Adrenal gland (tissue), 19 donors: Measurements from ENCODE around the gene PHF19. TPM values are rescaled to one million over a fixed set of nuclear protein-coding genes. Genes with fewer than 3 reads are reported as not detected.
A peak's percentile ranks its signal among the peaks of the same experiment; 100 is the strongest.

Experiments used
- DNase-seq, 7 donors: peaks; one replicate each; pipeline ENCODE4 v3.0.0-alpha.2; 2019 to 2020
- H3K27ac ChIP-seq, 5 donors: fragments of 200-600 bp; sonication (generic) in 4 of 5; 1 replicate in 3 of 5; 2 replicates in 2 of 5; pipeline versions ENCODE4 v1.5.1 to v1.8.0; 2016 to 2020; ENCODE audit warnings: mild to moderate bottlenecking in 1 of 5
- H3K27me3 ChIP-seq: fragments of 200-600 bp; 2 replicates; pipeline ENCODE4 v1.8.0; 2021
- H3K36me3 ChIP-seq, 2 donors: fragments of 200-600 bp; replicated peaks in 1 of 2; 1 replicate in 1 of 2; 2 replicates in 1 of 2; pipeline versions ENCODE4 v1.5.1 to v1.8.0; 2018 to 2022
- H3K4me1 ChIP-seq, 2 donors: fragments of 200-600 bp; replicated peaks in 1 of 2; 1 replicate in 1 of 2; 2 replicates in 1 of 2; pipeline versions ENCODE4 v1.5.1 to v1.8.0; 2018 to 2021
- H3K4me3 ChIP-seq, 4 donors: fragments of 200-600 bp; sonication (generic) in 3 of 4; one replicate each; pipeline ENCODE4 v1.5.1; 2016 to 2018
- H3K9me3 ChIP-seq, 3 donors: fragments of 200-600 bp; sonication (generic) in 1 of 3; replicated peaks in 1 of 3; 1 replicate in 2 of 3; 2 replicates in 1 of 3; pipeline versions ENCODE4 v1.5.1 to v1.8.0; 2016 to 2021
- POLR2A ChIP-seq, 2 donors: fragments of 450-650 bp; IDR thresholded peaks; one replicate each; pipeline ENCODE4 v1.6.1; 2017; ENCODE audit warnings: antibody characterized with exemption in 2 of 2, mild to moderate bottlenecking in 2 of 2, moderate library complexity in 1 of 2
- WGBS, 4 donors: extraction: QIAGEN DNeasy Blood & Tissue Kit in 2 of 4; methylation state at CpG; one replicate each; pipeline versions ENCODE4 v1.1.5 to v1.1.7; 2013 to 2017; 5-methylcytosine and 5-hydroxymethylcytosine counted together
- intact Hi-C, 2 donors: fragments of 100-400 bp; cut with DNase I; formaldehyde crosslinking; loops; one replicate each; pipeline versions ENCODE4 v1.14.1 to v1.15.0; 2022 to 2023
- long read RNA-seq, 10 donors: library from polyadenylated mRNA in 3 of 10; unstranded in 2 of 10; stranded (forward) in 1 of 10; transcript quantifications; one replicate each; pipeline ENCODE4 v2.0.0 and lab custom pipeline, GENCODE V29; 2021 to 2026
- polyA plus RNA-seq, 3 donors: library from polyadenylated mRNA; stranded (reverse); fragments of 200-250 nt in 2 of 3; fragments of 350-450 nt in 1 of 3; fragmentation: Illumina TruSeq in 1 of 3; extraction: RNeasy Lipid Tissue Mini Kit (QIAGEN cat#74804) in 1 of 3; gene quantifications; one replicate each; pipeline ENCODE4 v1.2.3, GENCODE V29; 2013 to 2014
- total RNA-seq, 9 donors: library from RNA; depleted of rRNA in 4 of 9; stranded (reverse); fragments of >200 nt in 4 of 9; fragments of 120-200 nt in 1 of 9; fragmentation: NEBNext Ultra II Directional in 1 of 9; extraction: Animal tissue kit (Norgen Biotek cat#: 25700) in 1 of 9; gene quantifications; one replicate each; pipeline versions ENCODE4 v1.1.0 to v1.2.4, GENCODE V29; 2013 to 2023
- TF ChIP-seq, protein P1 (sequence below), 6 experiments: fragments of 450-650 bp in 4 of 6; fragments of 200-600 bp in 2 of 6; sonication (generic) in 1 of 6; IDR thresholded peaks; 1 replicate in 5 of 6; 2 replicates in 1 of 6; pipeline versions ENCODE4 v1.5.1 to v1.8.0; 2016 to 2021; ENCODE audit warnings: antibody characterized with exemption in 6 of 6, mild to moderate bottlenecking in 2 of 6, moderate library complexity in 1 of 6
- donor health status: healthy with polysubstance abuse.
- donor health status: Bipolar disorder and iron deficiency.
- donor health status: DM: yes; HTN: yes; CAD: no.
- donor health status: DM: no; HTN: no; CAD: no.
- donor health status: DM: no; HTN: no; CAD: no.
- donor health status: DM: yes; HTN: yes; CAD: no.

The PHF19 gene
- 10 to 100 TPM; 17.2 to 61.8 (median 26.6) TPM for total RNA-seq
- polyA plus RNA-seq, result 10 to 100 TPM; 13.6 to 39.7 (median 29.7) TPM
- long read RNA-seq, donor 1, partial matches to known transcripts, result 0 of 5 reads
- long read RNA-seq, donor 1, other reads (novel, unspliced or antisense), result 0 of 5 reads
- long read RNA-seq, donor 2, full-length matches to known transcripts, result 3 of 3 reads
- long read RNA-seq, donor 2, partial matches to known transcripts, result 0 of 3 reads
- long read RNA-seq, donor 2, other reads (novel, unspliced or antisense), result 0 of 3 reads
- long read RNA-seq, donor 3, partial matches to known transcripts, result 0 of 3 reads
- long read RNA-seq, donor 3, other reads (novel, unspliced or antisense), result 0 of 3 reads
- long read RNA-seq, donor 4, partial matches to known transcripts, result 3 of 4 reads
- long read RNA-seq, donor 4, other reads (novel, unspliced or antisense), result 1 of 4 reads
- long read RNA-seq, donor 5, full-length matches to known transcripts, result 8 of 23 reads
- long read RNA-seq, donor 5, partial matches to known transcripts, result 6 of 23 reads
- long read RNA-seq, donor 5, other reads (novel, unspliced or antisense), result 9 of 23 reads
- long read RNA-seq, donor 6, partial matches to known transcripts, result 0 of 2 reads
- long read RNA-seq, donor 6, other reads (novel, unspliced or antisense), result 1 of 2 reads
- long read RNA-seq, donor 7, full-length matches to known transcripts, result 6 of 6 reads
- long read RNA-seq, donor 7, partial matches to known transcripts, result 0 of 6 reads
- long read RNA-seq, donor 7, other reads (novel, unspliced or antisense), result 0 of 6 reads
- long read RNA-seq, donor 8, full-length matches to known transcripts, result 15 of 15 reads
- long read RNA-seq, donor 8, partial matches to known transcripts, result 0 of 15 reads
- long read RNA-seq, donor 8, other reads (novel, unspliced or antisense), result 0 of 15 reads
- long read RNA-seq, donor 9, partial matches to known transcripts, result 0 of 2 reads
- long read RNA-seq, donor 9, other reads (novel, unspliced or antisense), result 0 of 2 reads
- long read RNA-seq, donor 10, partial matches to known transcripts, result 0 of 5 reads
- long read RNA-seq, donor 10, other reads (novel, unspliced or antisense), result 0 of 5 reads

DNA sequence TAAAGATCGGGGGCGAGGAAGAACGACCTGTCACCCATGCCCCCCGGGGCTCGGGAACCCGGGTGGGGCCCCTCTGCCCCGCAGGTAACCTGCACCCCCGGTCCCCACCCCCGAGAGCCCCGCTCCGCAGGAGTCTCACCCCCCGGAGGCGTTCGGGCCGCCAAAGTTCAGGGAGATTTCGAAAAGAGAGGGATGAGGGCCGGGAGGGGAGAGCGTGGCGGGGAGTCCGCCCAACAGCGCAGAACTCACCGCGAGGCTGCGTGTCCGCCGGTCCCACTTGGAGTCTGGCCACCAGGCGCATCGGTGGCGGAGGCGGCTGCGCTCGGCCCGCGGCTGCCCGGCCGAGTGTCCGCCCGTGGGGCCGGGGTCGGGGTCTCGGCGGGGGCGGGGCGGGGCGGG lies at the start of gene PHF19:
Gene PHF19, minus strand, starts transcription at position 347 of the 399 bp plus-strand sequence. CDS start 2,447 bp downstream, outside the sequence.
- H3K4me3 ChIP-seq, result peak within 1 kb of the TSS in 3 of 4 donors; percentile 73 to 76 (median 75)
- 0 to 1% (median 1%) methylated on average over 4 to 42 of the region's 45 CpGs; no CpG with 5 or more reads in 1 of the 4 donors for WGBS, 4 donors
- peaks cover 0 to 15% of the 10 kb centered on the region in 2 donors for H3K4me1 ChIP-seq
- peak in 4 of 7 donors; percentile 31 to 47 (median 40) for DNase-seq
- peak within 1 kb of the TSS; percentile 54 to 96 (median 90) for H3K27ac ChIP-seq
- TF ChIP-seq, protein P1, sequence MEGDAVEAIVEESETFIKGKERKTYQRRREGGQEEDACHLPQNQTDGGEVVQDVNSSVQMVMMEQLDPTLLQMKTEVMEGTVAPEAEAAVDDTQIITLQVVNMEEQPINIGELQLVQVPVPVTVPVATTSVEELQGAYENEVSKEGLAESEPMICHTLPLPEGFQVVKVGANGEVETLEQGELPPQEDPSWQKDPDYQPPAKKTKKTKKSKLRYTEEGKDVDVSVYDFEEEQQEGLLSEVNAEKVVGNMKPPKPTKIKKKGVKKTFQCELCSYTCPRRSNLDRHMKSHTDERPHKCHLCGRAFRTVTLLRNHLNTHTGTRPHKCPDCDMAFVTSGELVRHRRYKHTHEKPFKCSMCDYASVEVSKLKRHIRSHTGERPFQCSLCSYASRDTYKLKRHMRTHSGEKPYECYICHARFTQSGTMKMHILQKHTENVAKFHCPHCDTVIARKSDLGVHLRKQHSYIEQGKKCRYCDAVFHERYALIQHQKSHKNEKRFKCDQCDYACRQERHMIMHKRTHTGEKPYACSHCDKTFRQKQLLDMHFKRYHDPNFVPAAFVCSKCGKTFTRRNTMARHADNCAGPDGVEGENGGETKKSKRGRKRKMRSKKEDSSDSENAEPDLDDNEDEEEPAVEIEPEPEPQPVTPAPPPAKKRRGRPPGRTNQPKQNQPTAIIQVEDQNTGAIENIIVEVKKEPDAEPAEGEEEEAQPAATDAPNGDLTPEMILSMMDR (IDR thresholded peaks at IDR 0.05), result no peak
- TF ChIP-seq POLR2A (IDR thresholded peaks at IDR 0.05), result no peak
- H3K9me3 ChIP-seq, result no peaks in the 10 kb centered on the region
- intact Hi-C loops, result loop anchor here in 1 of 2 donors (5.0 kb wide), 1 partner anchor 45 kb away; no protein-coding TSS in a partner anchor
- H3K36me3 ChIP-seq, result peaks cover 0 to 14% of the 10 kb centered on the region in 2 donors
- H3K27me3 ChIP-seq, result no peaks in the 10 kb centered on the region

DNA sequence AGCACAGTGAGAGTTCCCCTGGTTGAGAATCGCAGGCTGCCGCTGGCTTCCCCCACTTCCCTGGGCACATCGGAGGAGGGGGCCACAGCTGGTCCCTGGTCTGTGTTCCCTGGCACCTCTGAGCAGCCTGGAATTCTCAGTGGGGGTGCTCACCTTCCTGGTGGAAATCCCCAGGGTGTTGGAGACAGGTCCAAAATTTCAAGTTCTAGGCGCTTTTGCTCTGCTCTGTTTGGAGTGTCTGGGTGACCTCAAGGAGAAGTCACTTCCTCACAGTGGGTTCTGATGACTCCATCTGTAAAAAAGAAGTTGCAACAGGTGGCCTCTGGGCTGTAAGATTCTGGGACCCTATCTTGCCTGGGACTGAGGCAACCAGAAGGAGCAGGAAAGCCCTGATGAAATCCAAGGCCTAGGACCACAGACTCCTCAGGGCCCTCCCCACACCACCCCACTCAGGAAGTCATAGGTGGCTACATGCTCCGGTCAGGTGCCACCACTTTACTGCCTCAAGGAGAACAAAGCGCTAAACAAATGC lies 49.5 kb upstream of the PHF19 start, which contains the start of gene TRAF1:
Gene TRAF1, minus strand, starts transcription at position 400 of the 532 bp plus-strand sequence. CDS start 721 bp downstream, outside the sequence.
- 86 to 92% (median 88%) methylated on average over 5 to 6 of the region's 6 CpGs for WGBS, 4 donors
- intact Hi-C loops, result no loop called here
- no peak for DNase-seq
- Histone ChIP-seq H3K27ac (peak within 1 kb of the TSS in 2 of 5 donors; percentile 71 to 96), H3K36me3 (no peaks in the 10 kb centered on the region), H3K9me3 (no peaks in the 10 kb centered on the region), H3K4me1 (peaks cover 13 to 36% of the 10 kb centered on the region in 2 donors), H3K27me3 (no peaks in the 10 kb centered on the region), H3K4me3 (no peak within 1 kb of the TSS)
- TF ChIP-seq, protein P1 (IDR thresholded peaks at IDR 0.05), result no peak
- TF ChIP-seq POLR2A (IDR thresholded peaks at IDR 0.05), result no peak

DNA sequence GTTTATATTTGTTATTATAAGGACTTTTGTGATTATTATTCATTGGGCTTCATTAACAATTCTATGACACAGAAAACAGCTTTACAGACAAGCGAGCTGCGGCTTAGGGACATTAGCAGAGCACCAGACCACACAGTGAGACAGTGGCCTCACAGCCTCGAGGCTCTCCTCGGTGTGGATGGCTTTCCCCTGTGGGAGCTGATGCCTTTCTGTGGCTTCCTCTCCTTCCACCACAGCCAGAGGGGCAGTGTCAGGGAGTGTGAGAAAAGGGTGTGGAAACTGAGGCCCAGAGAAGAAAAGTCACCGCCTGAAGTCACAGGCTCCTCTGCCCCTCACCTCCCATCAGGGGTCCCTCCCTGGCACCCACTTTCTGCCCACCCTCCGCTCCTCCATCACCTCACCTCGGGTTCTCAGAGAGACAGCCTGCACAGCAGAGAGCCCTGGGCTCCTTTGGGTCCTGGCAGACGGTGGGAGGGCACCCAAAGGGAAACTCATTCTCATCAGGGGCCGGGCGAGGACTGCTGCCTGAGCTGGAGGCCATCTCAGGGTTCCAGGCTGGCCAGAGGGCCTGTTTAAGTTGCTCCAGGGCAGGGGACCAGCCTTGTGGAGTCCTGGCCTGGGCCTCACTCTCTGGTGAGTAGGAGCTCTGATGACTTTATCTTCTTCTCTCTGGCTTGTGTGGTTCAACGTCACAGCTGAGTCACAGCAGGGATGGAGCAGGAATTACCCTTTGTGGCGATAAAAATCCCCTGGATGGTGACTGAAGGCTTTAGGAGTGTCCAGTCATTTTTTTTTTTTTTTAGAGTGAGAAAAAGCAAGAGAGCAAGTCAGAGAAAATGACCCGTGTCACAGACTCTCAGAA lies 48.8 kb upstream of the PHF19 start:
- Histone ChIP-seq H3K36me3 (no peaks in the 10 kb centered on the region), H3K27me3 (no peaks in the 10 kb centered on the region), H3K27ac (peak overlapping the region in 2 of 5 donors; percentile 36 to 71), H3K9me3 (no peaks in the 10 kb centered on the region), H3K4me3 (no peak overlapping the region), H3K4me1 (peaks cover 8 to 36% of the 10 kb centered on the region in 2 donors)
- intact Hi-C loops, result no loop called here
- TF ChIP-seq, protein P1 (IDR thresholded peaks at IDR 0.05), result no peak
- peak in 1 of 2 donors; percentile 20 for TF ChIP-seq POLR2A (IDR thresholded peaks at IDR 0.05)
- WGBS, 4 donors, result 64 to 85% (median 71%) methylated on average over 9 to 13 of the region's 13 CpGs
- DNase-seq, result peak in 2 of 7 donors; percentile 47 to 68
